Liver (tissue), 9 donors: ENCODE data around the gene CNRIP1. TPM values are rescaled to one million over a fixed set of nuclear protein-coding genes. Genes with fewer than 3 reads are reported as not detected.

Source experiments
- DNase-seq: peaks from one replicate; pipeline ENCODE4 v3.0.0-alpha.2; 2017; ENCODE audit warnings: low spot score
- H3K27ac ChIP-seq, 2 donors: one replicate each; pipeline ENCODE4 v1.7.0; 2013; ENCODE audit warnings: inconsistent platforms in 2 of 2, low read length in 2 of 2, control low read depth in 1 of 2, low read depth in 1 of 2, mild to moderate bottlenecking in 1 of 2
- H3K27me3 ChIP-seq, 4 donors: one replicate each; pipeline versions ENCODE4 v1.6.1 to v1.7.0; 2013; ENCODE audit warnings: low read length in 3 of 4, inconsistent platforms in 1 of 4, mild to moderate bottlenecking in 1 of 4, moderate library complexity in 1 of 4; ENCODE audit not compliant: control insufficient read depth in 4 of 4, insufficient read depth in 4 of 4
- H3K36me3 ChIP-seq, 4 donors: one replicate each; pipeline versions ENCODE4 v1.6.1 to v1.7.0; 2013; ENCODE audit warnings: low read length in 3 of 4, mild to moderate bottlenecking in 3 of 4, low read depth in 1 of 4, moderate library complexity in 1 of 4; ENCODE audit not compliant: control insufficient read depth in 4 of 4, insufficient read depth in 3 of 4
- H3K4me1 ChIP-seq, 4 donors: one replicate each; pipeline versions ENCODE4 v1.6.1 to v1.7.0; 2013; ENCODE audit warnings: low read length in 3 of 4, mild to moderate bottlenecking in 3 of 4, moderate library complexity in 1 of 4; ENCODE audit not compliant: control insufficient read depth in 4 of 4, insufficient read depth in 4 of 4
- H3K4me3 ChIP-seq, 3 donors: one replicate each; pipeline versions ENCODE4 v1.6.1 to v1.7.0; 2013; ENCODE audit warnings: low read length in 3 of 3, control low read depth in 1 of 3, low read depth in 1 of 3, mild to moderate bottlenecking in 1 of 3
- H3K9ac ChIP-seq, 2 donors: one replicate each; pipeline ENCODE4 v1.7.0; 2013; ENCODE audit warnings: low read length in 2 of 2, mild to moderate bottlenecking in 2 of 2, moderate library complexity in 2 of 2, control low read depth in 1 of 2, low read depth in 1 of 2
- H3K9me3 ChIP-seq, 4 donors: one replicate each; pipeline versions ENCODE4 v1.6.1 to v1.7.0; 2013; ENCODE audit warnings: low read length in 3 of 4; ENCODE audit not compliant: control insufficient read depth in 4 of 4
- EGR1 ChIP-seq, 2 donors: IDR thresholded peaks; 2 replicates each; pipeline ENCODE4 v1.6.1; 2016 to 2018; ENCODE audit warnings: antibody characterized with exemption in 2 of 2, low read depth in 2 of 2
- FOXA1 ChIP-seq: IDR thresholded peaks from 2 replicates; pipeline ENCODE4 v1.6.1; 2016; ENCODE audit warnings: antibody characterized with exemption
- FOXA2 ChIP-seq: IDR thresholded peaks from 2 replicates; pipeline ENCODE4 v1.6.1; 2016; ENCODE audit warnings: antibody characterized with exemption
- GABPA ChIP-seq, 2 donors: IDR thresholded peaks in 1 of 2; conservative IDR thresholded peaks in 1 of 2; 2 replicates each; pipeline ENCODE4 v1.6.1; 2016; ENCODE audit warnings: antibody characterized with exemption in 2 of 2, mild to moderate bottlenecking in 1 of 2, moderate library complexity in 1 of 2
- HNF4A ChIP-seq, 2 donors: conservative IDR thresholded peaks; 2 replicates each; pipeline ENCODE4 v1.6.1; 2016; ENCODE audit warnings: antibody characterized with exemption in 2 of 2, mild to moderate bottlenecking in 2 of 2
- HNF4G ChIP-seq: IDR thresholded peaks from 2 replicates; pipeline ENCODE4 v1.6.1; 2016; ENCODE audit warnings: antibody characterized with exemption
- JUND ChIP-seq, 2 donors: IDR thresholded peaks; 2 replicates each; pipeline ENCODE4 v1.6.1; 2016; ENCODE audit warnings: antibody characterized with exemption in 2 of 2
- MAX ChIP-seq: IDR thresholded peaks from 2 replicates; pipeline ENCODE4 v1.6.1; 2016; ENCODE audit warnings: antibody characterized with exemption
- NR2F2 ChIP-seq: IDR thresholded peaks from 2 replicates; pipeline ENCODE4 v1.6.1; 2016; ENCODE audit warnings: antibody characterized with exemption
- RAD21 ChIP-seq, 2 donors: IDR thresholded peaks; 2 replicates each; pipeline ENCODE4 v1.6.1; 2016; ENCODE audit warnings: antibody characterized with exemption in 2 of 2, mild to moderate bottlenecking in 2 of 2
- RXRA ChIP-seq, 2 donors: IDR thresholded peaks; 2 replicates each; pipeline ENCODE4 v1.6.1; 2017 to 2018; ENCODE audit warnings: antibody characterized with exemption in 2 of 2, mild to moderate bottlenecking in 1 of 2
- SP1 ChIP-seq: IDR thresholded peaks from 2 replicates; pipeline ENCODE4 v1.6.1; 2018; ENCODE audit warnings: antibody characterized with exemption, mild to moderate bottlenecking
- TAF1 ChIP-seq: conservative IDR thresholded peaks from 2 replicates; pipeline ENCODE4 v1.6.1; 2016; ENCODE audit warnings: antibody characterized with exemption, mild to moderate bottlenecking
- YY1 ChIP-seq: IDR thresholded peaks from 2 replicates; pipeline ENCODE4 v1.6.1; 2016; ENCODE audit warnings: antibody characterized with exemption, mild to moderate bottlenecking
- ZBTB33 ChIP-seq: IDR thresholded peaks from 2 replicates; pipeline ENCODE4 v1.6.1; 2016; ENCODE audit warnings: antibody characterized with exemption
- WGBS: extraction: QIAGEN DNeasy Blood & Tissue Kit; methylation state at CpG from one replicate; pipeline ENCODE4 v1.1.7; 2013; 5-methylcytosine and 5-hydroxymethylcytosine counted together
- polyA plus RNA-seq, 2 donors: library from polyadenylated mRNA; stranded (reverse) in 1 of 2; unstranded in 1 of 2; fragments of 200-250 nt in 1 of 2; fragments of >200 nt in 1 of 2; fragmentation: Nextera tagmentation in 1 of 2; extraction: Ambion mirVana in 1 of 2; gene quantifications; one replicate each; pipeline versions ENCODE4 v1.2.1 to v1.2.3, GENCODE V29; 2013 to 2015
- total RNA-seq, 2 donors: library from RNA; depleted of rRNA; stranded (reverse); fragments of >200 nt; gene quantifications; one replicate each; pipeline ENCODE4 v1.2.3, GENCODE V29; 2014
- TF ChIP-seq, protein P1 (sequence below): fragments of 150-350 bp; IDR thresholded peaks from 2 replicates; pipeline ENCODE4 v1.5.1; 2017; ENCODE audit warnings: improper control_type of control experiment, low read depth, low read length; ENCODE audit not compliant: missing input control
- TF ChIP-seq, protein P2 (sequence below): IDR thresholded peaks from 2 replicates; pipeline ENCODE4 v1.6.1; 2016; ENCODE audit warnings: antibody characterized with exemption, mild to moderate bottlenecking
- TF ChIP-seq, protein P3 (sequence below): IDR thresholded peaks from 2 replicates; pipeline ENCODE4 v1.6.1; 2016; ENCODE audit warnings: antibody characterized with exemption
- donor health status: healthy.
- donor health status: healthy.
- donor health status: healthy.
- donor health status: healthy.
- donor health status: healthy.

Gene CNRIP1
- total and polyA plus RNA-seq, 4 donors: 2.8 to 26.4 (median 3.1) TPM

DNA sequence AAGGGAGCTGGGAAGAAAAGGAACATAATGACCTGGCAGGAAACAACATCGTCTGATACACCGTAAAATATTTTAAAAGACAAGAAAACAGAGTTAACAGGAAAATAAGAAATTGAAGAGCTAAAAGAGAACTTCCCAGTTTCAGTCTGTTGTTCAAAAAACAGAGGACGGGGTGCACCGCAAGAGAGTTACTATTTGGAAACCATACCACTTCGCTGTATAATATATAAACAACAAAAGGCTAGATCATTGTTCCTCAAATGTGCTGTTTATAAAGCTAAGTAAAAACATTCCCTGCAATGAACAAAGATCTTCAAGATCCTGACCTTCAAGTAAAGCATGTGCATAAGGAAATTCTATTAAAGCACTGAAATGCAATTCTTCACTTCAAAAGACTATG, 69.6 kb downstream of the CNRIP1 start:
- TF ChIP-seq FOXA2 (no peak), RAD21 (IDR thresholded peaks at IDR 0.05) (no peak), TAF1 (no peak), YY1 (no peak), NR2F2 (no peak), ZBTB33 (no peak)
- TF ChIP-seq, protein P1, sequence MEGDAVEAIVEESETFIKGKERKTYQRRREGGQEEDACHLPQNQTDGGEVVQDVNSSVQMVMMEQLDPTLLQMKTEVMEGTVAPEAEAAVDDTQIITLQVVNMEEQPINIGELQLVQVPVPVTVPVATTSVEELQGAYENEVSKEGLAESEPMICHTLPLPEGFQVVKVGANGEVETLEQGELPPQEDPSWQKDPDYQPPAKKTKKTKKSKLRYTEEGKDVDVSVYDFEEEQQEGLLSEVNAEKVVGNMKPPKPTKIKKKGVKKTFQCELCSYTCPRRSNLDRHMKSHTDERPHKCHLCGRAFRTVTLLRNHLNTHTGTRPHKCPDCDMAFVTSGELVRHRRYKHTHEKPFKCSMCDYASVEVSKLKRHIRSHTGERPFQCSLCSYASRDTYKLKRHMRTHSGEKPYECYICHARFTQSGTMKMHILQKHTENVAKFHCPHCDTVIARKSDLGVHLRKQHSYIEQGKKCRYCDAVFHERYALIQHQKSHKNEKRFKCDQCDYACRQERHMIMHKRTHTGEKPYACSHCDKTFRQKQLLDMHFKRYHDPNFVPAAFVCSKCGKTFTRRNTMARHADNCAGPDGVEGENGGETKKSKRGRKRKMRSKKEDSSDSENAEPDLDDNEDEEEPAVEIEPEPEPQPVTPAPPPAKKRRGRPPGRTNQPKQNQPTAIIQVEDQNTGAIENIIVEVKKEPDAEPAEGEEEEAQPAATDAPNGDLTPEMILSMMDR: no peak
- peak overlapping the region; percentile 85 to 86 (median 85) for H3K4me3 ChIP-seq
- WGBS: 24% methylated on average over 5 of the region's 5 CpGs
- peak overlapping the region; percentile 95 to 97 for H3K27ac ChIP-seq
- peaks cover 13 to 49% (median 28%) of the 10 kb centered on the region in 4 donors for H3K4me1 ChIP-seq
- no peaks in the 10 kb centered on the region for H3K36me3 ChIP-seq
- H3K27me3 ChIP-seq: no peaks in the 10 kb centered on the region
- H3K9me3 ChIP-seq: no peaks in the 10 kb centered on the region
- H3K9ac ChIP-seq: peak overlapping the region; percentile 53 to 87
- no peak for DNase-seq

GRCh38 chr2:68248806-68249205, 70.9 kb downstream of the CNRIP1 start:
- no peaks in the 10 kb centered on the region for H3K27me3 ChIP-seq
- DNase-seq: no peak
- H3K4me3 ChIP-seq: no peak overlapping the region
- H3K9ac ChIP-seq: no peak overlapping the region
- TF ChIP-seq RAD21 (IDR thresholded peaks at IDR 0.05): no peak
- no peak for TF ChIP-seq MAX
- no peak for TF ChIP-seq ZBTB33
- TF ChIP-seq FOXA1: no peak
- no peak for TF ChIP-seq SP1
- TF ChIP-seq RXRA (IDR thresholded peaks at IDR 0.05): no peak
- TF ChIP-seq NR2F2: no peak
- no peak for TF ChIP-seq YY1
- TF ChIP-seq GABPA (IDR thresholded peaks at IDR 0.05 in 1 of 2, conservative IDR thresholded peaks at IDR 0.05 in 1 of 2): no peak
- no peak for TF ChIP-seq TAF1
- TF ChIP-seq, protein P2, sequence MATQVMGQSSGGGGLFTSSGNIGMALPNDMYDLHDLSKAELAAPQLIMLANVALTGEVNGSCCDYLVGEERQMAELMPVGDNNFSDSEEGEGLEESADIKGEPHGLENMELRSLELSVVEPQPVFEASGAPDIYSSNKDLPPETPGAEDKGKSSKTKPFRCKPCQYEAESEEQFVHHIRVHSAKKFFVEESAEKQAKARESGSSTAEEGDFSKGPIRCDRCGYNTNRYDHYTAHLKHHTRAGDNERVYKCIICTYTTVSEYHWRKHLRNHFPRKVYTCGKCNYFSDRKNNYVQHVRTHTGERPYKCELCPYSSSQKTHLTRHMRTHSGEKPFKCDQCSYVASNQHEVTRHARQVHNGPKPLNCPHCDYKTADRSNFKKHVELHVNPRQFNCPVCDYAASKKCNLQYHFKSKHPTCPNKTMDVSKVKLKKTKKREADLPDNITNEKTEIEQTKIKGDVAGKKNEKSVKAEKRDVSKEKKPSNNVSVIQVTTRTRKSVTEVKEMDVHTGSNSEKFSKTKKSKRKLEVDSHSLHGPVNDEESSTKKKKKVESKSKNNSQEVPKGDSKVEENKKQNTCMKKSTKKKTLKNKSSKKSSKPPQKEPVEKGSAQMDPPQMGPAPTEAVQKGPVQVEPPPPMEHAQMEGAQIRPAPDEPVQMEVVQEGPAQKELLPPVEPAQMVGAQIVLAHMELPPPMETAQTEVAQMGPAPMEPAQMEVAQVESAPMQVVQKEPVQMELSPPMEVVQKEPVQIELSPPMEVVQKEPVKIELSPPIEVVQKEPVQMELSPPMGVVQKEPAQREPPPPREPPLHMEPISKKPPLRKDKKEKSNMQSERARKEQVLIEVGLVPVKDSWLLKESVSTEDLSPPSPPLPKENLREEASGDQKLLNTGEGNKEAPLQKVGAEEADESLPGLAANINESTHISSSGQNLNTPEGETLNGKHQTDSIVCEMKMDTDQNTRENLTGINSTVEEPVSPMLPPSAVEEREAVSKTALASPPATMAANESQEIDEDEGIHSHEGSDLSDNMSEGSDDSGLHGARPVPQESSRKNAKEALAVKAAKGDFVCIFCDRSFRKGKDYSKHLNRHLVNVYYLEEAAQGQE: no peak
- no peak for TF ChIP-seq JUND (IDR thresholded peaks at IDR 0.05)
- TF ChIP-seq HNF4A (conservative IDR thresholded peaks at IDR 0.05): no peak
- TF ChIP-seq, protein P3, sequence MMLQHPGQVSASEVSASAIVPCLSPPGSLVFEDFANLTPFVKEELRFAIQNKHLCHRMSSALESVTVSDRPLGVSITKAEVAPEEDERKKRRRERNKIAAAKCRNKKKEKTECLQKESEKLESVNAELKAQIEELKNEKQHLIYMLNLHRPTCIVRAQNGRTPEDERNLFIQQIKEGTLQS: no peak
- TF ChIP-seq FOXA2: no peak
- TF ChIP-seq EGR1 (IDR thresholded peaks at IDR 0.05; ENCODE audit: low read depth in 2 of 2): no peak
- TF ChIP-seq, protein P1: no peak
- no peak for TF ChIP-seq HNF4G
- H3K27ac ChIP-seq: no peak overlapping the region
- peaks cover 13 to 61% (median 31%) of the 10 kb centered on the region in 4 donors for H3K4me1 ChIP-seq
- 75% methylated on average over 2 of the region's 2 CpGs for WGBS
- H3K9me3 ChIP-seq: no peaks in the 10 kb centered on the region
- no peaks in the 10 kb centered on the region for H3K36me3 ChIP-seq
